NK-92 (cell line): ENCODE results near the gene RNF212B.
"Not testable (repeated sequence)": the region's sequence is repeated elsewhere in the genome, so short reads cannot be mapped to it uniquely, and the experiment has no call there.

Source experiments
- DNase-seq: peaks from one replicate; lab custom pipeline; 2025; ENCODE audit not compliant: unreplicated experiment; lab: John Stamatoyannopoulos, UW

The RNF212B gene

GRCh38 chr14:23237772-23238594, at the start of gene RNF212B:
Gene RNF212B (plus strand): TSS chr14:23237936. CDS start chr14:23240346, 2,410 bp downstream.
- DNase-seq, result no peak

- no peak for DNase-seq
Measured at GRCh38 chr14:23193432-23193831, 44.3 kb upstream of the RNF212B start.

- DNase-seq, result no peak
Measured at GRCh38 chr14:23195552-23196101, 42.1 kb upstream of the RNF212B start.

GRCh38 chr14:23196487-23196886, 41.2 kb upstream of the RNF212B start:
- DNase-seq, result not testable (repeated sequence)

GRCh38 chr14:23199141-23199540, 38.6 kb upstream of the RNF212B start:
- DNase-seq, result not testable (repeated sequence)

GRCh38 chr14:23202001-23202400, 35.7 kb upstream of the RNF212B start:
- no peak for DNase-seq

- DNase-seq, result no peak
Measured at GRCh38 chr14:23206422-23207145, 31.2 kb upstream of the RNF212B start.

GRCh38 chr14:23207146-23207540, 30.6 kb upstream of the RNF212B start:
- DNase-seq, result no peak

GRCh38 chr14:23208324-23208723, 29.4 kb upstream of the RNF212B start:
- no peak for DNase-seq

GRCh38 chr14:23209651-23210423, 27.9 kb upstream of the RNF212B start:
- no peak for DNase-seq

GRCh38 chr14:23215421-23215820, 22.3 kb upstream of the RNF212B start:
- no peak for DNase-seq

GRCh38 chr14:23217032-23218020, 20.4 kb upstream of the RNF212B start:
- no peak for DNase-seq

GRCh38 chr14:23219075-23219474, 18.7 kb upstream of the RNF212B start:
- DNase-seq, result no peak

GRCh38 chr14:23224958-23225357, 12.8 kb upstream of the RNF212B start:
- not testable (repeated sequence) for DNase-seq

GRCh38 chr14:23227566-23227965, 10.2 kb upstream of the RNF212B start:
- DNase-seq, result no peak

- no peak for DNase-seq
Measured at GRCh38 chr14:23228812-23229211, 8.9 kb upstream of the RNF212B start.

GRCh38 chr14:23232241-23232808, 5.4 kb upstream of the RNF212B start:
- DNase-seq, result not testable (repeated sequence)

- DNase-seq, result no peak
Measured at GRCh38 chr14:23240661-23241060, 2.9 kb downstream of the RNF212B start.

- not testable (repeated sequence) for DNase-seq
Measured at GRCh38 chr14:23241061-23241715, 3.5 kb downstream of the RNF212B start.
